Trophoblast cell (in vitro differentiated cells and primary cell): ENCODE measurements around the gene CCNC.
"Not testable (repeated sequence)": the region's sequence is repeated elsewhere in the genome, so short reads cannot be mapped to it uniquely, and the experiment has no call there.

Source experiments
- DNase-seq, 2 donors: peaks; one replicate each; pipeline ENCODE4 v3.0.0-alpha.2; 2016
- H2AFZ ChIP-seq: 2 replicates; pipeline ENCODE4 v1.6.1; 2013; ENCODE audit warnings: low read length, moderate library complexity, mild to moderate bottlenecking; ENCODE audit not compliant: insufficient read depth, poor library complexity
- H2AK5ac ChIP-seq: 2 replicates; pipeline ENCODE4 v1.6.1; 2013; ENCODE audit warnings: mild to moderate bottlenecking, low read length
- H2BK120ac ChIP-seq: 2 replicates; pipeline ENCODE4 v1.6.1; 2013; ENCODE audit warnings: low read length, mild to moderate bottlenecking, moderate library complexity; ENCODE audit not compliant: insufficient read depth, poor library complexity
- H2BK12ac ChIP-seq: 2 replicates; pipeline ENCODE4 v1.6.1; 2013; ENCODE audit warnings: mild to moderate bottlenecking, low read length, moderate library complexity
- H2BK5ac ChIP-seq: 2 replicates; pipeline ENCODE4 v1.6.1; 2013; ENCODE audit warnings: low read length, low read depth, moderate library complexity, mild to moderate bottlenecking; ENCODE audit not compliant: poor library complexity
- H3K14ac ChIP-seq: 2 replicates; pipeline ENCODE4 v1.6.1; 2013; ENCODE audit warnings: mild to moderate bottlenecking, low read length
- H3K18ac ChIP-seq: 2 replicates; pipeline ENCODE4 v1.6.1; 2013; ENCODE audit warnings: mild to moderate bottlenecking, low read length
- H3K23ac ChIP-seq: 2 replicates; pipeline ENCODE4 v1.6.1; 2013; ENCODE audit warnings: low read length
- H3K27ac ChIP-seq: 2 replicates; pipeline ENCODE4 v1.5.1; 2013; ENCODE audit warnings: low read depth, mild to moderate bottlenecking, inconsistent platforms, low read length, moderate library complexity
- H3K27me3 ChIP-seq: 2 replicates; pipeline ENCODE4 v1.6.1; 2013; ENCODE audit warnings: inconsistent platforms, mild to moderate bottlenecking, low read length, moderate library complexity; ENCODE audit not compliant: insufficient read depth
- H3K36me3 ChIP-seq, 2 experiments: 1 replicate in 1 of 2; 2 replicates in 1 of 2; pipeline ENCODE4 v1.6.1; 2013; ENCODE audit warnings: low read length in 2 of 2, mild to moderate bottlenecking in 2 of 2, moderate library complexity in 1 of 2; ENCODE audit not compliant: insufficient read depth in 2 of 2, control insufficient read depth in 1 of 2
- H3K4ac ChIP-seq: 2 replicates; pipeline ENCODE4 v1.6.1; 2013; ENCODE audit warnings: low read depth, mild to moderate bottlenecking, low read length, moderate library complexity
- H3K4me1 ChIP-seq, 2 experiments: 1 replicate in 1 of 2; 2 replicates in 1 of 2; pipeline ENCODE4 v1.6.1; 2013; ENCODE audit warnings: low read length in 2 of 2, mild to moderate bottlenecking in 2 of 2, moderate library complexity in 1 of 2; ENCODE audit not compliant: insufficient read depth in 2 of 2, control insufficient read depth in 1 of 2
- H3K4me2 ChIP-seq: 2 replicates; pipeline ENCODE4 v1.6.1; 2013; ENCODE audit warnings: inconsistent platforms, mild to moderate bottlenecking, low read length, moderate library complexity
- H3K4me3 ChIP-seq: 2 replicates; pipeline ENCODE4 v1.5.1; 2013; ENCODE audit warnings: mild to moderate bottlenecking, low read depth, low read length, inconsistent platforms
- H3K79me1 ChIP-seq: one replicate; pipeline ENCODE4 v1.6.1; 2013; ENCODE audit warnings: low read length
- H3K79me2 ChIP-seq: 2 replicates; pipeline ENCODE4 v1.6.1; 2013; ENCODE audit warnings: low read length, mild to moderate bottlenecking; ENCODE audit not compliant: control insufficient read depth, insufficient read depth, poor library complexity
- H3K9ac ChIP-seq: 2 replicates; pipeline ENCODE4 v1.6.1; 2013; ENCODE audit warnings: mild to moderate bottlenecking, low read length
- H3K9me3 ChIP-seq: 2 replicates; pipeline ENCODE4 v1.6.1; 2013; ENCODE audit warnings: low read depth, mild to moderate bottlenecking, control low read depth, inconsistent platforms, low read length; ENCODE audit not compliant: insufficient read depth
- H4K12ac ChIP-seq: 2 replicates; pipeline ENCODE4 v1.6.1; 2013; ENCODE audit warnings: low read depth, mild to moderate bottlenecking, low read length, moderate library complexity
- H4K8ac ChIP-seq: 2 replicates; pipeline ENCODE4 v1.6.1; 2013; ENCODE audit warnings: low read depth, mild to moderate bottlenecking, low read length, moderate library complexity
- H4K91ac ChIP-seq: one replicate; pipeline ENCODE4 v1.6.1; 2013; ENCODE audit warnings: low read depth, mild to moderate bottlenecking, low read length, moderate library complexity
- WGBS: extraction: QIAGEN DNeasy Blood & Tissue Kit; methylation state at CpG from one replicate; pipeline ENCODE4 v1.1.7; 2013; ENCODE audit warnings: missing lambda C conversion rate; ENCODE audit not compliant: insufficient read length, insufficient coverage; ENCODE audit errors: extremely low coverage; 5-methylcytosine and 5-hydroxymethylcytosine counted together

The CCNC gene

GRCh38 chr6:99602520-99603420 is 34.3 kb upstream of the CCNC start:
- no CpG with 5 or more reads among the region's 54 CpGs for WGBS
- peaks cover 6% of the 10 kb centered on the region for H3K9me3 ChIP-seq
- no peaks in the 10 kb centered on the region for H3K36me3 ChIP-seq
- peaks cover 66% of the 10 kb centered on the region for H3K27me3 ChIP-seq
- no peak overlapping the region for H3K27ac ChIP-seq
- no peak overlapping the region for H4K91ac ChIP-seq
- H3K79me2 ChIP-seq, result no peaks in the 10 kb centered on the region
- H3K4me1 ChIP-seq, result peaks cover 0 to 7% of the 10 kb centered on the region in 2 experiments
- no peak overlapping the region for H3K4me3 ChIP-seq
- H3K14ac ChIP-seq, result no peak overlapping the region
- peak overlapping the region; percentile 65 for H3K4me2 ChIP-seq
- no peak overlapping the region for H2BK120ac ChIP-seq
- H4K8ac ChIP-seq, result no peak overlapping the region
- no peak overlapping the region for H3K4ac ChIP-seq
- H2AFZ ChIP-seq, result no peak overlapping the region
- no peak overlapping the region for H2AK5ac ChIP-seq
- DNase-seq, result peak in 1 of 2 donors; percentile 37
- no peaks in the 10 kb centered on the region for H3K79me1 ChIP-seq
- no peak overlapping the region for H3K9ac ChIP-seq
- no peak overlapping the region for H4K12ac ChIP-seq
- no peak overlapping the region for H2BK12ac ChIP-seq
- H3K18ac ChIP-seq, result no peak overlapping the region
- H3K23ac ChIP-seq, result no peak overlapping the region
- no peak overlapping the region for H2BK5ac ChIP-seq

GRCh38 chr6:99594696-99595095 is 26.2 kb upstream of the CCNC start:
- H2AFZ ChIP-seq, H3K4me2 ChIP-seq, H2BK120ac ChIP-seq, H2BK5ac ChIP-seq, H4K91ac ChIP-seq, H3K18ac ChIP-seq, H3K79me1 ChIP-seq, H3K4me1 ChIP-seq, H3K4ac ChIP-seq, H3K36me3 ChIP-seq, H2BK12ac ChIP-seq, H3K9ac ChIP-seq, H3K9me3 ChIP-seq, H3K23ac ChIP-seq, H4K12ac ChIP-seq, H3K79me2 ChIP-seq, H3K27ac ChIP-seq, H3K4me3 ChIP-seq, H3K14ac ChIP-seq, H2AK5ac ChIP-seq, DNase-seq, H4K8ac ChIP-seq: not testable (repeated sequence)
- peaks cover 34% of the 10 kb centered on the region for H3K27me3 ChIP-seq
- WGBS, result no CpG with 5 or more reads among the region's 8 CpGs

- Histone ChIP-seq H2BK120ac (no peak overlapping the region), H4K91ac (no peak overlapping the region), H3K4me3 (no peak overlapping the region), H4K8ac (no peak overlapping the region), H3K36me3 (no peaks in the 10 kb centered on the region), H3K14ac (no peak overlapping the region), H3K4me2 (no peak overlapping the region), H2AK5ac (no peak overlapping the region), H3K79me1 (no peaks in the 10 kb centered on the region), H3K23ac (no peak overlapping the region), H2BK5ac (no peak overlapping the region), H3K4me1 (peaks cover 2 to 9% of the 10 kb centered on the region in 2 experiments), H3K4ac (no peak overlapping the region), H3K27me3 (peaks cover 50% of the 10 kb centered on the region), H3K9ac (no peak overlapping the region), H3K18ac (no peak overlapping the region), H2BK12ac (no peak overlapping the region), H2AFZ (no peak overlapping the region), H3K79me2 (no peaks in the 10 kb centered on the region), H3K9me3 (peaks cover 1% of the 10 kb centered on the region), H4K12ac (no peak overlapping the region), H3K27ac (no peak overlapping the region)
- WGBS, result no CpG with 5 or more reads among the region's 1 CpG
- DNase-seq, result no peak
These were observed 24.4 kb upstream of the CCNC start for GRCh38 chr6:99592900-99593299.

GRCh38 chr6:99591673-99592364 is 23.4 kb upstream of the CCNC start:
- no peak overlapping the region for H2AFZ ChIP-seq
- H3K18ac ChIP-seq, result no peak overlapping the region
- peaks cover 53% of the 10 kb centered on the region for H3K27me3 ChIP-seq
- no peak overlapping the region for H3K23ac ChIP-seq
- H2AK5ac ChIP-seq, result no peak overlapping the region
- H2BK5ac ChIP-seq, result no peak overlapping the region
- H2BK12ac ChIP-seq, result no peak overlapping the region
- DNase-seq, result no peak
- no peak overlapping the region for H3K14ac ChIP-seq
- no peak overlapping the region for H3K27ac ChIP-seq
- H3K4me1 ChIP-seq, result peaks cover 2 to 9% of the 10 kb centered on the region in 2 experiments
- H2BK120ac ChIP-seq, result no peak overlapping the region
- WGBS, result no CpG with 5 or more reads among the region's 6 CpGs
- no peaks in the 10 kb centered on the region for H3K79me2 ChIP-seq
- H4K12ac ChIP-seq, result no peak overlapping the region
- no peaks in the 10 kb centered on the region for H3K79me1 ChIP-seq
- no peaks in the 10 kb centered on the region for H3K36me3 ChIP-seq
- no peak overlapping the region for H3K4me3 ChIP-seq
- no peak overlapping the region for H3K4ac ChIP-seq
- no peak overlapping the region for H4K8ac ChIP-seq
- no peak overlapping the region for H4K91ac ChIP-seq
- H3K4me2 ChIP-seq, result no peak overlapping the region
- no peak overlapping the region for H3K9ac ChIP-seq
- peaks cover 1% of the 10 kb centered on the region for H3K9me3 ChIP-seq
